GM19351 (cell line): ENCODE results near the gene MBP.
A peak's percentile ranks its signal among the peaks of the same experiment; 100 is the strongest.

Experiments used
- ATAC-seq: cut with Tn5 transposase; IDR thresholded peaks from one replicate; pipeline ENCODE4 v1.9.1; 2021; ENCODE audit warnings: mild to moderate bottlenecking, moderate library complexity; ENCODE audit not compliant: unreplicated experiment

The MBP gene

GRCh38 chr18:77103187-77103850, 29.3 kb downstream of the MBP start:
- no peak for ATAC-seq

- ATAC-seq = peak; percentile 77
Measured at GRCh38 chr18:77102259-77103040, 30.1 kb downstream of the MBP start.

- ATAC-seq = peak; percentile 29
Measured at GRCh38 chr18:77101410-77102258, 30.9 kb downstream of the MBP start.

GRCh38 chr18:77100751-77101355, 31.7 kb downstream of the MBP start:
- no peak for ATAC-seq

- ATAC-seq = no peak
Measured at GRCh38 chr18:77099485-77100370, 32.9 kb downstream of the MBP start.

GRCh38 chr18:77098538-77099174, 33.9 kb downstream of the MBP start:
- ATAC-seq = no peak

GRCh38 chr18:77098029-77098428, 34.6 kb downstream of the MBP start:
- no peak for ATAC-seq

GRCh38 chr18:77096936-77097886, 35.4 kb downstream of the MBP start:
- no peak for ATAC-seq

GRCh38 chr18:77095391-77096371, 36.9 kb downstream of the MBP start:
- ATAC-seq = no peak

GRCh38 chr18:77093586-77093985, 39.0 kb downstream of the MBP start:
- no peak for ATAC-seq

- ATAC-seq = no peak
Measured at GRCh38 chr18:77093067-77093430, 39.5 kb downstream of the MBP start.

- ATAC-seq = no peak
Measured at GRCh38 chr18:77092104-77093066, 40.2 kb downstream of the MBP start.

- ATAC-seq = no peak
Measured at GRCh38 chr18:77091366-77091765, 41.2 kb downstream of the MBP start.

GRCh38 chr18:77090546-77091174, 41.9 kb downstream of the MBP start:
- ATAC-seq = no peak

GRCh38 chr18:77089723-77090285, 42.8 kb downstream of the MBP start:
- ATAC-seq = no peak
